Trophoblast cell (in vitro differentiated cells and primary cell): ENCODE measurements around the gene DVL3.

Experiments used
- DNase-seq, 2 donors: peaks; one replicate each; pipeline ENCODE4 v3.0.0-alpha.2; 2016
- H2AFZ ChIP-seq: 2 replicates; pipeline ENCODE4 v1.6.1; 2013; ENCODE audit warnings: low read length, moderate library complexity, mild to moderate bottlenecking; ENCODE audit not compliant: insufficient read depth, poor library complexity
- H2AK5ac ChIP-seq: 2 replicates; pipeline ENCODE4 v1.6.1; 2013; ENCODE audit warnings: mild to moderate bottlenecking, low read length
- H2BK120ac ChIP-seq: 2 replicates; pipeline ENCODE4 v1.6.1; 2013; ENCODE audit warnings: low read length, mild to moderate bottlenecking, moderate library complexity; ENCODE audit not compliant: insufficient read depth, poor library complexity
- H2BK12ac ChIP-seq: 2 replicates; pipeline ENCODE4 v1.6.1; 2013; ENCODE audit warnings: mild to moderate bottlenecking, low read length, moderate library complexity
- H2BK5ac ChIP-seq: 2 replicates; pipeline ENCODE4 v1.6.1; 2013; ENCODE audit warnings: low read length, low read depth, moderate library complexity, mild to moderate bottlenecking; ENCODE audit not compliant: poor library complexity
- H3K14ac ChIP-seq: 2 replicates; pipeline ENCODE4 v1.6.1; 2013; ENCODE audit warnings: mild to moderate bottlenecking, low read length
- H3K18ac ChIP-seq: 2 replicates; pipeline ENCODE4 v1.6.1; 2013; ENCODE audit warnings: mild to moderate bottlenecking, low read length
- H3K23ac ChIP-seq: 2 replicates; pipeline ENCODE4 v1.6.1; 2013; ENCODE audit warnings: low read length
- H3K27ac ChIP-seq: 2 replicates; pipeline ENCODE4 v1.5.1; 2013; ENCODE audit warnings: low read depth, mild to moderate bottlenecking, inconsistent platforms, low read length, moderate library complexity
- H3K27me3 ChIP-seq: 2 replicates; pipeline ENCODE4 v1.6.1; 2013; ENCODE audit warnings: inconsistent platforms, mild to moderate bottlenecking, low read length, moderate library complexity; ENCODE audit not compliant: insufficient read depth
- H3K36me3 ChIP-seq, 2 experiments: 1 replicate in 1 of 2; 2 replicates in 1 of 2; pipeline ENCODE4 v1.6.1; 2013; ENCODE audit warnings: low read length in 2 of 2, mild to moderate bottlenecking in 2 of 2, moderate library complexity in 1 of 2; ENCODE audit not compliant: insufficient read depth in 2 of 2, control insufficient read depth in 1 of 2
- H3K4ac ChIP-seq: 2 replicates; pipeline ENCODE4 v1.6.1; 2013; ENCODE audit warnings: low read depth, mild to moderate bottlenecking, low read length, moderate library complexity
- H3K4me1 ChIP-seq, 2 experiments: 1 replicate in 1 of 2; 2 replicates in 1 of 2; pipeline ENCODE4 v1.6.1; 2013; ENCODE audit warnings: low read length in 2 of 2, mild to moderate bottlenecking in 2 of 2, moderate library complexity in 1 of 2; ENCODE audit not compliant: insufficient read depth in 2 of 2, control insufficient read depth in 1 of 2
- H3K4me2 ChIP-seq: 2 replicates; pipeline ENCODE4 v1.6.1; 2013; ENCODE audit warnings: inconsistent platforms, mild to moderate bottlenecking, low read length, moderate library complexity
- H3K4me3 ChIP-seq: 2 replicates; pipeline ENCODE4 v1.5.1; 2013; ENCODE audit warnings: mild to moderate bottlenecking, low read depth, low read length, inconsistent platforms
- H3K79me1 ChIP-seq: one replicate; pipeline ENCODE4 v1.6.1; 2013; ENCODE audit warnings: low read length
- H3K79me2 ChIP-seq: 2 replicates; pipeline ENCODE4 v1.6.1; 2013; ENCODE audit warnings: low read length, mild to moderate bottlenecking; ENCODE audit not compliant: control insufficient read depth, insufficient read depth, poor library complexity
- H3K9ac ChIP-seq: 2 replicates; pipeline ENCODE4 v1.6.1; 2013; ENCODE audit warnings: mild to moderate bottlenecking, low read length
- H3K9me3 ChIP-seq: 2 replicates; pipeline ENCODE4 v1.6.1; 2013; ENCODE audit warnings: low read depth, mild to moderate bottlenecking, control low read depth, inconsistent platforms, low read length; ENCODE audit not compliant: insufficient read depth
- H4K12ac ChIP-seq: 2 replicates; pipeline ENCODE4 v1.6.1; 2013; ENCODE audit warnings: low read depth, mild to moderate bottlenecking, low read length, moderate library complexity
- H4K8ac ChIP-seq: 2 replicates; pipeline ENCODE4 v1.6.1; 2013; ENCODE audit warnings: low read depth, mild to moderate bottlenecking, low read length, moderate library complexity
- H4K91ac ChIP-seq: one replicate; pipeline ENCODE4 v1.6.1; 2013; ENCODE audit warnings: low read depth, mild to moderate bottlenecking, low read length, moderate library complexity
- WGBS: extraction: QIAGEN DNeasy Blood & Tissue Kit; methylation state at CpG from one replicate; pipeline ENCODE4 v1.1.7; 2013; ENCODE audit warnings: missing lambda C conversion rate; ENCODE audit not compliant: insufficient read length, insufficient coverage; ENCODE audit errors: extremely low coverage; 5-methylcytosine and 5-hydroxymethylcytosine counted together

The DVL3 gene

GRCh38 chr3:184185461-184186183, 30.4 kb downstream of the DVL3 start:
- Histone ChIP-seq H3K4me2 (peak overlapping the region; percentile 73), H2BK5ac (peak overlapping the region; percentile 83), H3K36me3 (peaks cover 56 to 65% of the 10 kb centered on the region in 2 experiments), H3K27me3 (no peaks in the 10 kb centered on the region), H2BK120ac (peak overlapping the region; percentile 61), H2BK12ac (peak overlapping the region; percentile 28), H2AK5ac (peak overlapping the region; percentile 61), H3K9ac (peak overlapping the region; percentile 86), H3K4ac (peak overlapping the region; percentile 65), H3K18ac (peak overlapping the region; percentile 84), H3K79me1 (peaks cover 10% of the 10 kb centered on the region), H3K14ac (peak overlapping the region; percentile 81), H4K12ac (peak overlapping the region; percentile 76), H3K23ac (no peak overlapping the region), H4K8ac (peak overlapping the region; percentile 87), H3K27ac (peak overlapping the region; percentile 95), H3K9me3 (peaks cover 8% of the 10 kb centered on the region), H4K91ac (peak overlapping the region; percentile 85), H3K4me3 (peak overlapping the region; percentile 98), H3K4me1 (peaks cover 0 to 7% of the 10 kb centered on the region in 2 experiments), H3K79me2 (peaks cover 11% of the 10 kb centered on the region), H2AFZ (peak overlapping the region; percentile 56)
- DNase-seq, result peak; percentile 100
- no CpG with 5 or more reads among the region's 55 CpGs for WGBS

GRCh38 chr3:184186184-184186901, 31.2 kb downstream of the DVL3 start, which contains the start of gene ABCF3:
Gene ABCF3 (plus strand): TSS chr3:184186199. CDS start chr3:184186208, 9 bp downstream.
- WGBS, result no CpG with 5 or more reads among the region's 45 CpGs
- peak within 1 kb of the TSS; percentile 83 for H2BK5ac ChIP-seq
- H3K27ac ChIP-seq, result peak within 1 kb of the TSS; percentile 95
- H3K4ac ChIP-seq, result peak within 1 kb of the TSS; percentile 71
- peak within 1 kb of the TSS; percentile 61 for H2BK120ac ChIP-seq
- peaks cover 7% of the 10 kb centered on the region for H3K9me3 ChIP-seq
- peak within 1 kb of the TSS; percentile 28 for H2BK12ac ChIP-seq
- peak; percentile 13 to 48 for DNase-seq
- peaks cover 11% of the 10 kb centered on the region for H3K79me2 ChIP-seq
- H3K79me1 ChIP-seq, result peaks cover 10% of the 10 kb centered on the region
- peak within 1 kb of the TSS; percentile 84 for H3K18ac ChIP-seq
- H3K14ac ChIP-seq, result peak within 1 kb of the TSS; percentile 81
- H3K27me3 ChIP-seq, result no peaks in the 10 kb centered on the region
- H3K9ac ChIP-seq, result peak within 1 kb of the TSS; percentile 97
- no peak within 1 kb of the TSS for H3K23ac ChIP-seq
- peak within 1 kb of the TSS; percentile 78 for H4K12ac ChIP-seq
- H3K36me3 ChIP-seq, result peaks cover 54 to 63% of the 10 kb centered on the region in 2 experiments
- H3K4me2 ChIP-seq, result peak within 1 kb of the TSS; percentile 87
- peak within 1 kb of the TSS; percentile 85 for H4K91ac ChIP-seq
- H2AK5ac ChIP-seq, result peak within 1 kb of the TSS; percentile 61
- H2AFZ ChIP-seq, result peak within 1 kb of the TSS; percentile 79
- peak within 1 kb of the TSS; percentile 98 for H3K4me3 ChIP-seq
- H3K4me1 ChIP-seq, result peaks cover 0 to 7% of the 10 kb centered on the region in 2 experiments
- H4K8ac ChIP-seq, result peak within 1 kb of the TSS; percentile 87

GRCh38 chr3:184186902-184187207, 31.7 kb downstream of the DVL3 start:
- H2AFZ ChIP-seq, result no peak overlapping the region

GRCh38 chr3:184188080-184188479, 32.9 kb downstream of the DVL3 start:
- H4K12ac ChIP-seq, result no peak overlapping the region
- peaks cover 3% of the 10 kb centered on the region for H3K9me3 ChIP-seq
- peaks cover 48 to 59% of the 10 kb centered on the region in 2 experiments for H3K36me3 ChIP-seq
- H3K4me2 ChIP-seq, result no peak overlapping the region
- H3K79me1 ChIP-seq, result peaks cover 10% of the 10 kb centered on the region
- whole genome bisulfite sequencing, result no CpG with 5 or more reads among the region's 17 CpGs
- H2BK120ac ChIP-seq, result no peak overlapping the region
- no peak overlapping the region for H3K9ac ChIP-seq
- DNase-seq, result no peak
- no peak overlapping the region for H3K4me3 ChIP-seq
- H3K79me2 ChIP-seq, result peaks cover 11% of the 10 kb centered on the region
- no peak overlapping the region for H3K14ac ChIP-seq
- no peak overlapping the region for H3K23ac ChIP-seq
- H4K91ac ChIP-seq, result no peak overlapping the region
- peaks cover 0 to 7% of the 10 kb centered on the region in 2 experiments for H3K4me1 ChIP-seq
- no peak overlapping the region for H2BK12ac ChIP-seq
- no peak overlapping the region for H3K4ac ChIP-seq
- H2BK5ac ChIP-seq, result no peak overlapping the region
- no peak overlapping the region for H4K8ac ChIP-seq
- H3K27me3 ChIP-seq, result no peaks in the 10 kb centered on the region
- H2AFZ ChIP-seq, result no peak overlapping the region
- H3K27ac ChIP-seq, result no peak overlapping the region
- no peak overlapping the region for H3K18ac ChIP-seq
- no peak overlapping the region for H2AK5ac ChIP-seq

More at GRCh38 chr3:184186902-184187207, 31.7 kb downstream of the DVL3 start:
- peaks cover 3% of the 10 kb centered on the region for H3K9me3 ChIP-seq
- no peak overlapping the region for H3K18ac ChIP-seq
- peak overlapping the region; percentile 98 for H3K4me3 ChIP-seq
- H3K23ac ChIP-seq, result no peak overlapping the region
- peak overlapping the region; percentile 97 for H3K9ac ChIP-seq
- no peak overlapping the region for H4K8ac ChIP-seq
- H4K91ac ChIP-seq, result no peak overlapping the region
- DNase-seq, result no peak
- peak overlapping the region; percentile 87 for H3K4me2 ChIP-seq
- no peak overlapping the region for H2AK5ac ChIP-seq
- no peak overlapping the region for H3K27ac ChIP-seq
- H4K12ac ChIP-seq, result no peak overlapping the region
- H3K27me3 ChIP-seq, result no peaks in the 10 kb centered on the region
- H3K36me3 ChIP-seq, result peaks cover 49 to 59% of the 10 kb centered on the region in 2 experiments
- H3K4me1 ChIP-seq, result peaks cover 0 to 7% of the 10 kb centered on the region in 2 experiments
- H3K14ac ChIP-seq, result no peak overlapping the region
- no peak overlapping the region for H2BK12ac ChIP-seq
- no peak overlapping the region for H2BK120ac ChIP-seq
- peaks cover 10% of the 10 kb centered on the region for H3K79me1 ChIP-seq
- peaks cover 11% of the 10 kb centered on the region for H3K79me2 ChIP-seq
- peak overlapping the region; percentile 71 for H3K4ac ChIP-seq
- WGBS, result no CpG with 5 or more reads among the region's 3 CpGs
- no peak overlapping the region for H2BK5ac ChIP-seq
